ENCODE measurements around the gene SSBP2.

GRCh38 chr5:81530919-81531318 is 220.0 kb downstream of the SSBP2 start:
- no peak for TF ChIP-seq TCF12 (IDR thresholded peaks at IDR 0.05; ENCODE audit: low read depth)
- no peak for TF ChIP-seq MAX (IDR thresholded peaks at IDR 0.05)
- no peak for TF ChIP-seq REST (IDR thresholded peaks at IDR 0.05; ENCODE audit: low read depth)
- TF ChIP-seq EGR1 (IDR thresholded peaks at IDR 0.05): no peak
- no peak for TF ChIP-seq TAF1 (IDR thresholded peaks at IDR 0.05; ENCODE audit: low read depth)
- TF ChIP-seq CREB1 (IDR thresholded peaks at IDR 0.05; ENCODE audit: low read depth): no peak
- TF ChIP-seq NFIC (IDR thresholded peaks at IDR 0.05): no peak
- no peak for TF ChIP-seq FOXM1 (IDR thresholded peaks at IDR 0.05; ENCODE audit: borderline replicate concordance, low read depth)
- TF ChIP-seq EP300 (IDR thresholded peaks at IDR 0.05; ENCODE audit: borderline replicate concordance): no peak
- no peak for TF ChIP-seq TEAD4 (IDR thresholded peaks at IDR 0.05)
- no peak for TF ChIP-seq CEBPB (IDR thresholded peaks at IDR 0.05)
- TF ChIP-seq RAD21 (IDR thresholded peaks at IDR 0.05; ENCODE audit: low read depth): no peak

All from Ishikawa (cell line).